Keratinocyte (primary cell): ENCODE results near the gene MLLT3.

Experiments used
- CTCF ChIP-seq, 3 experiments: IDR thresholded peaks in 1 of 3; conservative IDR thresholded peaks in 1 of 3; optimal IDR thresholded peaks in 1 of 3; 2 replicates in 2 of 3; 3 replicates in 1 of 3; pipeline versions ENCODE3 to v1.5.1; 2011; ENCODE audit warnings: low read length in 3 of 3, mild to moderate bottlenecking in 3 of 3, moderate library complexity in 2 of 3, control low read depth in 1 of 3, inconsistent platforms in 1 of 3; ENCODE audit not compliant: insufficient read depth in 2 of 3; ENCODE audit errors: extremely low read depth in 1 of 3
- EZH2 ChIP-seq: IDR thresholded peaks from one replicate; pipeline ENCODE4 v1.6.1; 2012; ENCODE audit warnings: inconsistent platforms, mild to moderate bottlenecking, low read length, moderate library complexity

- TF ChIP-seq CTCF (optimal IDR thresholded peaks at IDR 0.05 in 1 of 3, IDR thresholded peaks at IDR 0.05 in 1 of 3, conservative IDR thresholded peaks at IDR 0.05 in 1 of 3; ENCODE audit: extremely low read depth in 1 of 3, insufficient read depth in 2 of 3, low read length in 3 of 3) = no peak
- TF ChIP-seq EZH2 = no peak
These were observed 109.7 kb downstream of the MLLT3 start for GRCh38 chr9:20512636-20513035.
